Measurements from ENCODE around the gene ILRUN.
"Not testable (repeated sequence)": the region's sequence is repeated elsewhere in the genome, so short reads cannot be mapped to it uniquely, and the experiment has no call there.

Gene ILRUN

GRCh38 chr6:34696189-34696738 lies 303 bp downstream of the ILRUN start:
- peak in 1 of 3 experiments; percentile 46 for DNase-seq

GRCh38 chr6:34695729-34696188 lies 808 bp downstream of the ILRUN start:
- peak in 1 of 3 experiments; percentile 28 for DNase-seq

- peak in 2 of 3 experiments; percentile 35 to 77 for DNase-seq
Observed at GRCh38 chr6:34692280-34692679, 4.3 kb downstream of the ILRUN start.

- DNase-seq = no peak
Observed at GRCh38 chr6:34689742-34690141, 6.8 kb downstream of the ILRUN start.

- DNase-seq = no peak
Observed at GRCh38 chr6:34688956-34689355, 7.6 kb downstream of the ILRUN start.

GRCh38 chr6:34684919-34685318 lies 11.6 kb downstream of the ILRUN start:
- no peak for DNase-seq

GRCh38 chr6:34684364-34684763 lies 12.2 kb downstream of the ILRUN start:
- DNase-seq = no peak

- DNase-seq = peak in 2 of 3 experiments; percentile 17 to 58
Observed at GRCh38 chr6:34680802-34681515, 15.6 kb downstream of the ILRUN start.

- DNase-seq = peak in 1 of 3 experiments; percentile 5
Observed at GRCh38 chr6:34680313-34680712, 16.3 kb downstream of the ILRUN start.

- DNase-seq = no peak
Observed at GRCh38 chr6:34679552-34680253, 16.9 kb downstream of the ILRUN start.

- DNase-seq = no peak
Observed at GRCh38 chr6:34676140-34676539, 20.4 kb downstream of the ILRUN start.

GRCh38 chr6:34674930-34675329 lies 21.6 kb downstream of the ILRUN start:
- not testable (repeated sequence) for DNase-seq

GRCh38 chr6:34674268-34674639 lies 22.3 kb downstream of the ILRUN start:
- DNase-seq = no peak

GRCh38 chr6:34673064-34673463 lies 23.5 kb downstream of the ILRUN start:
- no peak for DNase-seq

- DNase-seq = no peak
Observed at GRCh38 chr6:34672657-34673043, 23.9 kb downstream of the ILRUN start.

GRCh38 chr6:34671801-34672656 lies 24.5 kb downstream of the ILRUN start:
- DNase-seq = no peak

- no peak for DNase-seq
Observed at GRCh38 chr6:34671367-34671766, 25.2 kb downstream of the ILRUN start.

- DNase-seq = not testable (repeated sequence)
Observed at GRCh38 chr6:34668799-34669198, 27.8 kb downstream of the ILRUN start.

- no peak for DNase-seq
Observed at GRCh38 chr6:34667481-34668238, 28.9 kb downstream of the ILRUN start.

- DNase-seq = no peak
Observed at GRCh38 chr6:34665019-34665418, 31.5 kb downstream of the ILRUN start.

- no peak for DNase-seq
Observed at GRCh38 chr6:34664256-34664971, 32.2 kb downstream of the ILRUN start.

GRCh38 chr6:34663831-34664255 lies 32.7 kb downstream of the ILRUN start:
- DNase-seq = no peak

Measured in NCI-H1417 (cell line).